ENCODE results near the gene E4F1.

E4F1 gene

GRCh38 chr16:2207872-2208271 is 15.5 kb upstream of the E4F1 start:
- DNase-seq: no peak

GRCh38 chr16:2208308-2208707 is 15.1 kb upstream of the E4F1 start:
- DNase-seq: no peak

GRCh38 chr16:2208772-2209171 is 14.6 kb upstream of the E4F1 start:
- DNase-seq: no peak

GRCh38 chr16:2209258-2210008 is 14.0 kb upstream of the E4F1 start:
- DNase-seq: no peak

- DNase-seq: no peak
Measured at GRCh38 chr16:2210009-2210332, 13.4 kb upstream of the E4F1 start.

GRCh38 chr16:2210386-2211365 is 12.7 kb upstream of the E4F1 start, which contains the start of gene BRICD5:
Gene BRICD5, minus strand, starts transcription at chr16:2210863. Its CDS starts 30 bp downstream, at chr16:2210833.
- DNase-seq: no peak

GRCh38 chr16:2211923-2212347 is 11.5 kb upstream of the E4F1 start:
- no peak for DNase-seq

GRCh38 chr16:2212362-2213324 is 10.7 kb upstream of the E4F1 start:
- DNase-seq: peak; percentile 33 to 67 (median 66)

- DNase-seq: peak; percentile 22 to 68 (median 46)
Measured at GRCh38 chr16:2213817-2214718, 9.3 kb upstream of the E4F1 start.

GRCh38 chr16:2214719-2214968 is 8.7 kb upstream of the E4F1 start, which contains the start of gene PGP:
Gene PGP, minus strand, starts transcription at chr16:2214840. Its CDS starts 63 bp downstream, at chr16:2214777.
- no peak for DNase-seq

GRCh38 chr16:2216330-2216729 is 7.1 kb upstream of the E4F1 start:
- no peak for DNase-seq

GRCh38 chr16:2223942-2224486 is 623 bp downstream of the E4F1 start:
- DNase-seq: peak; percentile 53 to 71 (median 64)

- no peak for DNase-seq
Measured at GRCh38 chr16:2226245-2226793, 2.9 kb downstream of the E4F1 start.

GRCh38 chr16:2226918-2227317 is 3.5 kb downstream of the E4F1 start:
- DNase-seq: no peak

- no peak for DNase-seq
Measured at GRCh38 chr16:2228161-2228824, 4.9 kb downstream of the E4F1 start.

GRCh38 chr16:2229091-2229490 is 5.7 kb downstream of the E4F1 start:
- DNase-seq: no peak

- DNase-seq: no peak
Measured at GRCh38 chr16:2229632-2230250, 6.3 kb downstream of the E4F1 start.

- peak in 1 of 4 experiments; percentile 37 for DNase-seq
Measured at GRCh38 chr16:2230376-2230775, 7.0 kb downstream of the E4F1 start.

- DNase-seq: no peak
Measured at GRCh38 chr16:2231016-2231931, 7.9 kb downstream of the E4F1 start.
